ENCODE measurements around the gene TBL1XR1.

Gene TBL1XR1

GRCh38 chr3:176988795-176989194, 208.5 kb downstream of the TBL1XR1 start:
- H3K27ac Mint-ChIP-seq, result no peak overlapping the region
- no peaks in the 10 kb centered on the region for H3K27me3 Mint-ChIP-seq
- no peaks in the 10 kb centered on the region for H3K4me1 Mint-ChIP-seq
- H3K9me3 Mint-ChIP-seq, result peaks cover 5% of the 10 kb centered on the region
- H3K36me3 Mint-ChIP-seq, result peaks cover 2% of the 10 kb centered on the region
- H3K4me3 Mint-ChIP-seq, result no peak overlapping the region

- no peak overlapping the region for H3K27ac Mint-ChIP-seq
- peaks cover 5% of the 10 kb centered on the region for H3K9me3 Mint-ChIP-seq
- H3K36me3 Mint-ChIP-seq, result peaks cover 2% of the 10 kb centered on the region
- no peaks in the 10 kb centered on the region for H3K27me3 Mint-ChIP-seq
- no peaks in the 10 kb centered on the region for H3K4me1 Mint-ChIP-seq
- H3K4me3 Mint-ChIP-seq, result no peak overlapping the region
Observed at GRCh38 chr3:176987901-176988650, 209.2 kb downstream of the TBL1XR1 start.

- Mint-ChIP-seq H3K9me3 (peaks cover 8% of the 10 kb centered on the region), H3K36me3 (peaks cover 2% of the 10 kb centered on the region), H3K4me3 (no peak overlapping the region), H3K27ac (no peak overlapping the region), H3K27me3 (peaks cover 2% of the 10 kb centered on the region), H3K4me1 (no peaks in the 10 kb centered on the region)
Observed at GRCh38 chr3:176978441-176978840, 218.8 kb downstream of the TBL1XR1 start.

- Mint-ChIP-seq H3K27me3 (peaks cover 2% of the 10 kb centered on the region), H3K4me1 (no peaks in the 10 kb centered on the region), H3K36me3 (peaks cover 2% of the 10 kb centered on the region), H3K27ac (no peak overlapping the region), H3K4me3 (no peak overlapping the region), H3K9me3 (peaks cover 7% of the 10 kb centered on the region)
Observed at GRCh38 chr3:176977331-176977730, 220.0 kb downstream of the TBL1XR1 start.

- peaks cover 2% of the 10 kb centered on the region for H3K27me3 Mint-ChIP-seq
- H3K4me3 Mint-ChIP-seq, result no peak overlapping the region
- H3K9me3 Mint-ChIP-seq, result no peaks in the 10 kb centered on the region
- H3K27ac Mint-ChIP-seq, result no peak overlapping the region
- H3K4me1 Mint-ChIP-seq, result no peaks in the 10 kb centered on the region
- no peaks in the 10 kb centered on the region for H3K36me3 Mint-ChIP-seq
Observed at GRCh38 chr3:176976586-176976985, 220.7 kb downstream of the TBL1XR1 start.

- Mint-ChIP-seq H3K9me3 (no peaks in the 10 kb centered on the region), H3K27me3 (no peaks in the 10 kb centered on the region), H3K27ac (no peak overlapping the region), H3K36me3 (no peaks in the 10 kb centered on the region), H3K4me3 (no peak overlapping the region), H3K4me1 (no peaks in the 10 kb centered on the region)
Observed at GRCh38 chr3:176974279-176974678, 223.0 kb downstream of the TBL1XR1 start.

GRCh38 chr3:176971613-176972174, 225.6 kb downstream of the TBL1XR1 start:
- Mint-ChIP-seq H3K27ac (no peak overlapping the region), H3K4me1 (no peaks in the 10 kb centered on the region), H3K9me3 (no peaks in the 10 kb centered on the region), H3K36me3 (no peaks in the 10 kb centered on the region), H3K27me3 (no peaks in the 10 kb centered on the region), H3K4me3 (no peak overlapping the region)

GRCh38 chr3:176970770-176971169, 226.5 kb downstream of the TBL1XR1 start:
- Mint-ChIP-seq H3K27me3 (no peaks in the 10 kb centered on the region), H3K36me3 (no peaks in the 10 kb centered on the region), H3K9me3 (no peaks in the 10 kb centered on the region), H3K27ac (no peak overlapping the region), H3K4me3 (no peak overlapping the region), H3K4me1 (no peaks in the 10 kb centered on the region)

GRCh38 chr3:176969506-176969905, 227.8 kb downstream of the TBL1XR1 start:
- H3K36me3 Mint-ChIP-seq, result no peaks in the 10 kb centered on the region
- peaks cover 2% of the 10 kb centered on the region for H3K27me3 Mint-ChIP-seq
- no peaks in the 10 kb centered on the region for H3K9me3 Mint-ChIP-seq
- H3K4me3 Mint-ChIP-seq, result no peak overlapping the region
- no peaks in the 10 kb centered on the region for H3K4me1 Mint-ChIP-seq
- no peak overlapping the region for H3K27ac Mint-ChIP-seq
